ENCODE results near the gene CMTM8.

DNA sequence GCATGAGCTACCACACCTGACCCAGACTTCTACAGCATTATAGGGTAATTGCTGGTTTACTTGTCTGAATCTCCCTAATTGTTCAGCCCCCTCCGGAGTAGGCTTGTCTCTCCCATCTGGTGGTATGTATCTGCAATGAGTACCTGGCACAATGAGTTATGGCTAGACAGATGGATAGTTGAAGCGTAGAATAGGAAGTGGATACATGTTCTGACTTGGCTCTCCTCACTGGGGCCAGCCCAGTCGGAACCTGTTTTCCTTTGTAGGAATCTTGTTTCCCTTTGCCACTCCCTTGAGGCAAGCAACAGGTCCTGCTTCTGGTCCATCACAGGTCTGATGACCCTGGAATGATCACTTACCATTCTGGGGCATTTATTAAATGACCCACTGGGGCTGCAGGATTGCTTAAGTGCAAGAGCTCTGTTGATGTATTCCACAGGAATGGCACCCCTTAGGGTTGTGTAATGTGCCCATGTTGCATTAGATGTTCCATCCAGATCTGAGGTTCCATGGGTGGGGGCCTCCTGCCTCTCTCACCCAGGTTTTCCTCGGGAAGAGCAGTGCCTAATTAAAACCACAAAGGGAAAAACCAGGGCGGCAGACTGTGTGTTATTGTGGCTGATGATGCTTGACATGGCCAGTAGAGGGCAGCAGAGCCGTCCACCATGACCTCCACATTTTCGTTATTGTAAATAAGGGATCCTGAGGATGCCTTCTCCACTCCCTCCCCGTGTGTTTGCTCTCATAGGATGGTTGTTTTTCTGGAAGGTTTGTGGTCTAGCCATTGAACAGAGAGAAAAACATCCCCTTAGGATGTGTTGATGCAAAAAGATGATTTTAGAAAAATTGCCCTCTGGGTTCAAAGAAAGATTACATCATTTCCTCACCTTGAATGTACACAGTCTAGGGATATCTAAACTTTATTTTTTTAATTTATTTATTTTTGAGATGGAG, 58.0 kb downstream of the CMTM8 start:
- TF ChIP-seq POLR2AphosphoS5 (IDR thresholded peaks at IDR 0.05; ENCODE audit: low read depth, low read length) (no peak), TAF1 (IDR thresholded peaks at IDR 0.05; ENCODE audit: borderline replicate concordance, insufficient read depth, low read length) (no peak), SIN3A (IDR thresholded peaks at IDR 0.05; ENCODE audit: borderline replicate concordance, insufficient read depth, low read length) (no peak)
- TF ChIP-seq, protein P1, sequence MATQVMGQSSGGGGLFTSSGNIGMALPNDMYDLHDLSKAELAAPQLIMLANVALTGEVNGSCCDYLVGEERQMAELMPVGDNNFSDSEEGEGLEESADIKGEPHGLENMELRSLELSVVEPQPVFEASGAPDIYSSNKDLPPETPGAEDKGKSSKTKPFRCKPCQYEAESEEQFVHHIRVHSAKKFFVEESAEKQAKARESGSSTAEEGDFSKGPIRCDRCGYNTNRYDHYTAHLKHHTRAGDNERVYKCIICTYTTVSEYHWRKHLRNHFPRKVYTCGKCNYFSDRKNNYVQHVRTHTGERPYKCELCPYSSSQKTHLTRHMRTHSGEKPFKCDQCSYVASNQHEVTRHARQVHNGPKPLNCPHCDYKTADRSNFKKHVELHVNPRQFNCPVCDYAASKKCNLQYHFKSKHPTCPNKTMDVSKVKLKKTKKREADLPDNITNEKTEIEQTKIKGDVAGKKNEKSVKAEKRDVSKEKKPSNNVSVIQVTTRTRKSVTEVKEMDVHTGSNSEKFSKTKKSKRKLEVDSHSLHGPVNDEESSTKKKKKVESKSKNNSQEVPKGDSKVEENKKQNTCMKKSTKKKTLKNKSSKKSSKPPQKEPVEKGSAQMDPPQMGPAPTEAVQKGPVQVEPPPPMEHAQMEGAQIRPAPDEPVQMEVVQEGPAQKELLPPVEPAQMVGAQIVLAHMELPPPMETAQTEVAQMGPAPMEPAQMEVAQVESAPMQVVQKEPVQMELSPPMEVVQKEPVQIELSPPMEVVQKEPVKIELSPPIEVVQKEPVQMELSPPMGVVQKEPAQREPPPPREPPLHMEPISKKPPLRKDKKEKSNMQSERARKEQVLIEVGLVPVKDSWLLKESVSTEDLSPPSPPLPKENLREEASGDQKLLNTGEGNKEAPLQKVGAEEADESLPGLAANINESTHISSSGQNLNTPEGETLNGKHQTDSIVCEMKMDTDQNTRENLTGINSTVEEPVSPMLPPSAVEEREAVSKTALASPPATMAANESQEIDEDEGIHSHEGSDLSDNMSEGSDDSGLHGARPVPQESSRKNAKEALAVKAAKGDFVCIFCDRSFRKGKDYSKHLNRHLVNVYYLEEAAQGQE (IDR thresholded peaks at IDR 0.05; ENCODE audit: insufficient read depth in 1 of 2, low read depth in 2 of 2, low read length in 2 of 2): no peak
